Neural progenitor cell (in vitro differentiated cells): ENCODE results near the gene GOLGB1.

ENCODE experiments used
- EZH2 ChIP-seq: fragments of 200-600 bp; sonication (generic); IDR thresholded peaks from 2 replicates; pipeline ENCODE4 v1.6.1; 2017; ENCODE audit warnings: antibody characterized with exemption, mild to moderate bottlenecking, moderate library complexity
- EZH2phosphoT487 ChIP-seq: fragments of 200-600 bp; sonication (generic); IDR thresholded peaks from 2 replicates; pipeline ENCODE4 v1.6.1; 2017; ENCODE audit warnings: antibody characterized with exemption
- TF ChIP-seq, protein P1 (sequence below): fragments of 200-600 bp; sonication (generic); IDR thresholded peaks from 2 replicates; pipeline ENCODE4 v1.5.1; 2017; ENCODE audit warnings: antibody characterized with exemption, mild to moderate bottlenecking

DNA sequence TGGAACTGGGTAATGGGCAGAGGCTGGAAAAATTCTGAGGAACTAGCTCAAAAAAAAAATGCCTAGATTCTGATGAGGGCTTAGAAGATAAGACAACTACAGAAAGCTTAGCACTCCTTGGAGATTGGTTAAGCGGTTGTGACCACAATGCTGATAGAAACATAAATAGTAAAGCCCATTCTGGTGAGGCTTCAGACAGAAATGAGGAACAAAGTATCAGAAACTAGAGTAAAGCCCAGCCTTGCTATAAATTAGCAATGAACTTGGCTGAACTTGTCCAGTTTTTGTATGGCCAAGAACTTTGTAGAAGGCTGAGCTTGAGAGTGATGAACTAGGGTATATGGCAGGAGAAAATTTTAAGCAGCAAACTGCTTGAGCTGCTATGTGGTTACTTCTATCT is 25.4 kb downstream of the GOLGB1 start:
- TF ChIP-seq, protein P1, sequence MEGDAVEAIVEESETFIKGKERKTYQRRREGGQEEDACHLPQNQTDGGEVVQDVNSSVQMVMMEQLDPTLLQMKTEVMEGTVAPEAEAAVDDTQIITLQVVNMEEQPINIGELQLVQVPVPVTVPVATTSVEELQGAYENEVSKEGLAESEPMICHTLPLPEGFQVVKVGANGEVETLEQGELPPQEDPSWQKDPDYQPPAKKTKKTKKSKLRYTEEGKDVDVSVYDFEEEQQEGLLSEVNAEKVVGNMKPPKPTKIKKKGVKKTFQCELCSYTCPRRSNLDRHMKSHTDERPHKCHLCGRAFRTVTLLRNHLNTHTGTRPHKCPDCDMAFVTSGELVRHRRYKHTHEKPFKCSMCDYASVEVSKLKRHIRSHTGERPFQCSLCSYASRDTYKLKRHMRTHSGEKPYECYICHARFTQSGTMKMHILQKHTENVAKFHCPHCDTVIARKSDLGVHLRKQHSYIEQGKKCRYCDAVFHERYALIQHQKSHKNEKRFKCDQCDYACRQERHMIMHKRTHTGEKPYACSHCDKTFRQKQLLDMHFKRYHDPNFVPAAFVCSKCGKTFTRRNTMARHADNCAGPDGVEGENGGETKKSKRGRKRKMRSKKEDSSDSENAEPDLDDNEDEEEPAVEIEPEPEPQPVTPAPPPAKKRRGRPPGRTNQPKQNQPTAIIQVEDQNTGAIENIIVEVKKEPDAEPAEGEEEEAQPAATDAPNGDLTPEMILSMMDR = no peak
- TF ChIP-seq EZH2 = no peak
- TF ChIP-seq EZH2phosphoT487 = no peak
